K562 (cell line): ENCODE results near the gene PI16. TPM values are rescaled to one million over a fixed set of nuclear protein-coding genes. Genes with fewer than 3 reads are reported as not detected.

Source experiments
- ATAC-seq: fragments of 200-7000 bp; cut with Tn5 transposase; 3 replicates; pipeline ENCODE4 v1.9.1; 2020; ENCODE audit warnings: moderate library complexity
- BruUV-seq: library from RNA; stranded (reverse); fragments of 400-500 nt; replicated peaks from 2 replicates; lab custom pipeline; 2021; lab: Mats Ljungman, UMichigan
- CTCF ChIA-PET: fragments of 300-600 bp; formaldehyde crosslinking; extraction: SDS; loops from one replicate; lab custom pipeline; 2021; ENCODE audit warnings: low intra/inter-chr PET ratio; lab: Yijun Ruan, JAX
- POLR2A ChIA-PET: fragments of 300-600, 350-650 bp; sonication (Branson Sonifier 250); formaldehyde crosslinking; extraction: SDS; loops from one replicate; lab custom pipeline; 2021; ENCODE audit warnings: antibody characterized with exemption, inconsistent platforms; lab: Yijun Ruan, JAX
- DNase-seq, 4 experiments: peaks; one replicate each; pipeline versions ENCODE4 v3.0.0 to v3.0.0-alpha.2; 2011 to 2018; ENCODE audit warnings: low spot score in 3 of 4, mixed read lengths in 3 of 4; ENCODE audit errors: extremely low read depth in 1 of 4
- FAIRE-seq: peaks from 2 replicates; lab custom pipeline; 2011; peaks lifted over from hg19 to GRCh38; lab: Jason Lieb, UNC
- H2AFZ ChIP-seq: 2 replicates; pipeline ENCODE4 v1.6.0; 2011; ENCODE audit warnings: low read depth, low read length, control low read depth, inconsistent platforms
- H3K27ac ChIP-seq: fragments of 200-600 bp; 3 replicates; pipeline ENCODE4 v1.8.0; 2011; ENCODE audit warnings: low read depth, mild to moderate bottlenecking, control low read depth, inconsistent platforms, low read length, moderate library complexity, mixed read lengths; ENCODE audit errors: extremely low read depth
- H3K27me3 ChIP-seq, 2 experiments: fragments of 300-600 bp in 1 of 2; 2 replicates in 1 of 2; 3 replicates in 1 of 2; pipeline versions ENCODE4 v1.6.0 to v1.8.0; 2011; ENCODE audit warnings: inconsistent platforms in 2 of 2, low read length in 2 of 2, mild to moderate bottlenecking in 1 of 2, mixed read lengths in 1 of 2, moderate library complexity in 1 of 2; ENCODE audit not compliant: control insufficient read depth in 2 of 2, insufficient read depth in 2 of 2
- H3K36me3 ChIP-seq: fragments of 300-600 bp; 3 replicates; pipeline ENCODE4 v1.8.0; 2011; ENCODE audit warnings: mild to moderate bottlenecking, low read length, inconsistent platforms; ENCODE audit not compliant: control insufficient read depth, insufficient read depth
- H3K4me1 ChIP-seq, 2 experiments: fragments of 200-600 bp in 1 of 2; replicated peaks in 1 of 2; 2 replicates in 1 of 2; 3 replicates in 1 of 2; pipeline versions ENCODE4 v1.5.1 to v1.8.0; 2011; ENCODE audit warnings: inconsistent platforms in 2 of 2, low read length in 2 of 2, mild to moderate bottlenecking in 1 of 2, mixed read lengths in 1 of 2, moderate library complexity in 1 of 2; ENCODE audit not compliant: control insufficient read depth in 2 of 2, insufficient read depth in 2 of 2
- H3K4me2 ChIP-seq: 2 replicates; pipeline ENCODE4 v1.6.1; 2011; ENCODE audit warnings: low read length, control low read depth, inconsistent platforms, mixed read lengths; ENCODE audit not compliant: insufficient read depth
- H3K4me3 ChIP-seq: fragments of 200-600 bp; sonication (generic), shearing (Covaris generic); 2 replicates; pipeline ENCODE4 v1.5.1; 2016; ENCODE audit warnings: control low read depth, inconsistent platforms
- H3K79me2 ChIP-seq: fragments of 200-600 bp; 3 replicates; pipeline ENCODE4 v1.8.0; 2011; ENCODE audit warnings: low read length, inconsistent platforms; ENCODE audit not compliant: control insufficient read depth, insufficient read depth
- H3K9ac ChIP-seq, 2 experiments: 2 replicates each; pipeline versions ENCODE4 v1.6.0 to v1.6.1; 2011; ENCODE audit warnings: low read depth in 2 of 2, low read length in 2 of 2, control low read depth in 1 of 2, inconsistent platforms in 1 of 2, mild to moderate bottlenecking in 1 of 2, mixed read lengths in 1 of 2; ENCODE audit not compliant: insufficient read depth in 1 of 2
- H3K9me1 ChIP-seq: one replicate; pipeline ENCODE4 v1.6.0; 2011; ENCODE audit warnings: inconsistent platforms, mild to moderate bottlenecking, low read length, moderate library complexity; ENCODE audit not compliant: control insufficient read depth, insufficient read depth
- H3K9me3 ChIP-seq: replicated peaks from 2 replicates; pipeline ENCODE4 v1.5.1; 2011; ENCODE audit warnings: low read depth, low read length, inconsistent platforms; ENCODE audit not compliant: control insufficient read depth, insufficient read depth
- H4K20me1 ChIP-seq: replicated peaks from 2 replicates; pipeline ENCODE4 v1.6.1; 2011; ENCODE audit warnings: low read length, inconsistent platforms, mixed read lengths; ENCODE audit not compliant: control insufficient read depth, insufficient read depth
- BRCA1 ChIP-seq, 2 experiments: fragments of 450-650 bp in 1 of 2; sonication (generic) in 1 of 2; formaldehyde crosslinking in 1 of 2; IDR thresholded peaks; 2 replicates each; pipeline versions ENCODE4 v1.5.0 to v1.6.1; 2017 to 2020; ENCODE audit warnings: mild to moderate bottlenecking in 1 of 2, missing genetic modification reagents in 1 of 2
- CEBPB ChIP-seq: fragments of 450-650 bp; IDR thresholded peaks from 2 replicates; pipeline ENCODE4 v1.6.1; 2016; ENCODE audit warnings: missing genetic modification characterization, missing compliant biosample characterization
- KLF13 ChIP-seq: fragments of 450-650 bp; IDR thresholded peaks from 2 replicates; pipeline ENCODE4 v1.6.1; 2016; ENCODE audit warnings: missing genetic modification characterization, low read depth, mild to moderate bottlenecking, missing compliant biosample characterization, moderate library complexity, borderline replicate concordance
- MAFF ChIP-seq: IDR thresholded peaks from 2 replicates; pipeline ENCODE4 v1.6.1; 2012; ENCODE audit warnings: low read length, improper control_type of control experiment
- NFATC3 ChIP-seq: fragments of 450-650 bp; IDR thresholded peaks from 2 replicates; pipeline ENCODE4 v1.6.1; 2017; ENCODE audit warnings: mild to moderate bottlenecking
- NFIC ChIP-seq: fragments of 450-650 bp; IDR thresholded peaks from 2 replicates; pipeline ENCODE4 v1.6.1; 2017; ENCODE audit warnings: mild to moderate bottlenecking, inconsistent platforms
- PTBP1 ChIP-seq: fragments of 200-400 bp; formaldehyde crosslinking; IDR thresholded peaks from 2 replicates; pipeline ENCODE4 v1.6.1; 2017; ENCODE audit warnings: low read depth, low read length
- THRAP3 ChIP-seq: fragments of 450-650 bp; IDR thresholded peaks from 2 replicates; pipeline ENCODE4 v1.6.1; 2016; ENCODE audit warnings: mild to moderate bottlenecking, inconsistent platforms, borderline replicate concordance
- ZBTB7A ChIP-seq: IDR thresholded peaks from 2 replicates; pipeline ENCODE4 v1.6.1; 2011; ENCODE audit warnings: low read depth, mild to moderate bottlenecking, low read length, moderate library complexity, borderline replicate concordance; ENCODE audit not compliant: control insufficient read depth
- ZKSCAN8 ChIP-seq: fragments of 200-800 bp; sonication (Bioruptor generic); IDR thresholded peaks from 2 replicates; pipeline ENCODE4 v1.6.1; 2016; ENCODE audit warnings: missing genetic modification characterization, missing compliant biosample characterization
- ZNF23 ChIP-seq: fragments of 250-450 bp; sonication (Bioruptor Pico); IDR thresholded peaks from 2 replicates; pipeline ENCODE4 v1.4.0; 2020; ENCODE audit warnings: mild to moderate bottlenecking
- ZNF717 ChIP-seq: fragments of 250-450 bp; sonication (Bioruptor Pico); IDR thresholded peaks from 2 replicates; pipeline ENCODE4 v1.5.0; 2021
- ZNF778 ChIP-seq: fragments of 450-650 bp; formaldehyde crosslinking; IDR thresholded peaks from 2 replicates; pipeline ENCODE4 v1.4.0; 2020; ENCODE audit warnings: mild to moderate bottlenecking, moderate library complexity
- WGBS: fragments of 100-300 bp; shearing (Covaris generic); methylation state at CpG from one replicate; pipeline ENCODE4 v1.1.6; 2016; ENCODE audit warnings: low coverage, mixed read lengths; ENCODE audit not compliant: insufficient coverage; ENCODE audit errors: missing lambda C conversion rate; 5-methylcytosine and 5-hydroxymethylcytosine counted together
- in situ Hi-C: fragments of 300-500 bp; cut with MboI; formaldehyde crosslinking; loops from 4 replicates; pipeline ENCODE4 v1.15.0; 2018; ENCODE audit warnings: inconsistent platforms, mixed read lengths
- intact Hi-C: fragments of 100-400 bp; cut with micrococcal nuclease; formaldehyde crosslinking; loops from 2 replicates; pipeline ENCODE4 v1.14.2; 2022
- polyA plus RNA-seq, 8 experiments: library from polyadenylated mRNA; depleted of rRNA in 4 of 8; stranded (reverse) in 5 of 8; unstranded in 3 of 8; fragments of >200 nt; fragmentation: Nextera tagmentation in 2 of 8; fragmentation: Illumina TruSeq in 1 of 8; extraction: Ambion mirVana in 2 of 8; extraction: Trizol in 1 of 8; gene quantifications; 2 replicates each; pipeline versions ENCODE4 v1.2.1 to v1.2.3, GENCODE V29; 2011 to 2014; ENCODE audit warnings: inconsistent platforms in 1 of 8, missing spikeins in 1 of 8
- total RNA-seq, 7 experiments: library from RNA; depleted of rRNA in 6 of 7; stranded (reverse); fragments of >200 nt in 6 of 7; fragmentation: Illumina TruSeq in 2 of 7; extraction: Trizol in 2 of 7; gene quantifications; 2 replicates each; pipeline versions ENCODE4 v1.2.1 to v1.2.3, GENCODE V29; 2011 to 2021; ENCODE audit warnings: low replicate concordance in 1 of 7
- TF ChIP-seq, protein P1 (sequence below): fragments of 450-650 bp; IDR thresholded peaks from one replicate; pipeline ENCODE4 v1.6.1; 2018; ENCODE audit warnings: mild to moderate bottlenecking, moderate library complexity; ENCODE audit not compliant: partially characterized antibody
- TF ChIP-seq, protein P2 (sequence below): fragments of 250-450 bp; sonication (Bioruptor Pico); IDR thresholded peaks from 2 replicates; pipeline ENCODE4 v1.8.0; 2022; ENCODE audit warnings: moderate library complexity, mild to moderate bottlenecking, inconsistent platforms
- TF ChIP-seq, protein P3 (sequence below): sonication (generic); formaldehyde crosslinking; IDR thresholded peaks from 2 replicates; pipeline ENCODE4 v1.8.0; 2022; ENCODE audit warnings: missing genetic modification reagents, mild to moderate bottlenecking, moderate library complexity, borderline replicate concordance

PI16 gene
- total and polyA plus RNA-seq, 9 of the 15 experiments (the other 6 are each of a cell fraction or from before 2014, with no cell fraction given): 0.06 to 0.18 TPM; not detected in 7

DNA sequence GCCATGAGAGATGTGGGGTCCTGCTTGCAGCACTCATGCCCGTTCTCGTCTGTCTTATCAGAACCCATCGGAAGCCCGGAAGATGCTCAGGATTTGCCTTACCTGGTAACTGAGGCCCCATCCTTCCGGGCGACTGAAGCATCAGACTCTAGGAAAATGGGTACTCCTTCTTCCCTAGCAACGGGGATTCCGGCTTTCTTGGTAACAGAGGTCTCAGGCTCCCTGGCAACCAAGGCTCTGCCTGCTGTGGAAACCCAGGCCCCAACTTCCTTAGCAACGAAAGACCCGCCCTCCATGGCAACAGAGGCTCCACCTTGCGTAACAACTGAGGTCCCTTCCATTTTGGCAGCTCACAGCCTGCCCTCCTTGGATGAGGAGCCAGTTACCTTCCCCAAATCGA is 8.3 kb downstream of the PI16 start (continued):
- TF ChIP-seq, protein P1, sequence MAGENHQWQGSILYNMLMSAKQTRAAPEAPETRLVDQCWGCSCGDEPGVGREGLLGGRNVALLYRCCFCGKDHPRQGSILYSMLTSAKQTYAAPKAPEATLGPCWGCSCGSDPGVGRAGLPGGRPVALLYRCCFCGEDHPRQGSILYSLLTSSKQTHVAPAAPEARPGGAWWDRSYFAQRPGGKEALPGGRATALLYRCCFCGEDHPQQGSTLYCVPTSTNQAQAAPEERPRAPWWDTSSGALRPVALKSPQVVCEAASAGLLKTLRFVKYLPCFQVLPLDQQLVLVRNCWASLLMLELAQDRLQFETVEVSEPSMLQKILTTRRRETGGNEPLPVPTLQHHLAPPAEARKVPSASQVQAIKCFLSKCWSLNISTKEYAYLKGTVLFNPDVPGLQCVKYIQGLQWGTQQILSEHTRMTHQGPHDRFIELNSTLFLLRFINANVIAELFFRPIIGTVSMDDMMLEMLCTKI: no peak
- no peak for TF ChIP-seq ZNF778 (CRISPR knock-in tag)
- TF ChIP-seq NFATC3: no peak
- no peak for TF ChIP-seq KLF13 (tag)
- TF ChIP-seq ZNF23 (CRISPR knock-in tag): no peak
- no peak for TF ChIP-seq PTBP1
- TF ChIP-seq ZKSCAN8: no peak
- TF ChIP-seq CEBPB: peak; percentile 98
- TF ChIP-seq, all 486 proteins: peak for 15

DNA sequence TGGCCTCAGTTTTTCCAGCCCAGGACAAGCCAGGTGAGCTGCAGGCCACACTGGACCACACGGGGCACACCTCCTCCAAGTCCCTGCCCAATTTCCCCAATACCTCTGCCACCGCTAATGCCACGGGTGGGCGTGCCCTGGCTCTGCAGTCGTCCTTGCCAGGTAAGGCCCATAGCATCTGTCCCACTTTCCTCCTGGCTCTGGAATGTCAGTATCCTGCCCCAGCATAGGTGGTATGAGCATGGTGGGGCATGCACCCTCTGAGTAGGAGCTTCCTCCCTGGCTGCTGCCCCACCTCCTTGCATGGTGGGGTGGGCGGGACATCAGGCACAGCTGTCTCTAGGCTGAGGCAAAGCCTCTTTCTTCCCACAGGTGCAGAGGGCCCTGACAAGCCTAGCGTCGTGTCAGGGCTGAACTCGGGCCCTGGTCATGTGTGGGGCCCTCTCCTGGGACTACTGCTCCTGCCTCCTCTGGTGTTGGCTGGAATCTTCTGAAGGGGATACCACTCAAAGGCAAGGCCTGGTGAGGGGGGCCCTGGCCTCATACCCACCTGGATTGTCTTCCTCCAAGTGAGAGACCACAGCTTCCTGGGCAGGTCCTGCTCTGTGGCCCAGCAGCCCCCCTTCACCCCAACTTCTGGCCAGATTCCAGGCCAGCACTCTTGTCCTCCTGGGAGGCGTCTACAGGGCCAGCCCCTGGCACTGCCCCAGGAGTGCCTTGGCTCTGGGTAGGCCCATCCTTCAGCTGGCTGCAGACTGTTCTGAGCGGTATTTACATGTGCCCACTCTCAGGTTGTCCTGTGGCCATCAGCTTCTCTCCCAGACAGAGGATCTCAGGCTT is 9.1 kb downstream of the PI16 start:
- FAIRE-seq (no peak), DNase-seq (no peak), ATAC-seq (0 out of 3 replicates have a peak, but pooled peaks have one; percentile 2)
- H3K27me3 ChIP-seq: peaks cover 0 to 9% of the 10 kb centered on the region in 2 experiments; a peak in 2 of 5 replicates
- H3K9me1 ChIP-seq: no peaks in the 10 kb centered on the region
- ChIA-PET CTCF (no interaction called here), POLR2A (interaction anchor here (0.6 to 1.4 kb wide), 9 partner anchors 8 to 1080 kb away, joined by 3 to 6 read pairs (median 3); partner anchors contain the start of genes MTCH1 and PI16)
- no peaks in the 10 kb centered on the region for H3K79me2 ChIP-seq
- in situ Hi-C loops: no loop called here
- H3K27ac ChIP-seq: no peak overlapping the region
- no peak overlapping the region for H2AFZ ChIP-seq
- H3K9me3 ChIP-seq: no peaks in the 10 kb centered on the region
- peak overlapping the region in 1 of 2 experiments; percentile 47; a peak in 2 of 4 replicates for H3K9ac ChIP-seq
- intact Hi-C loops: no loop called here
- H3K4me1 ChIP-seq: peaks cover 23 to 56% of the 10 kb centered on the region in 2 experiments; a peak in 4 of 5 replicates
- WGBS: 43% methylated on average over 11 of the region's 11 CpGs
- H3K36me3 ChIP-seq: peaks cover 16% of the 10 kb centered on the region
- H3K4me2 ChIP-seq: no peak overlapping the region
- H3K4me3 ChIP-seq: no peak overlapping the region
- H4K20me1 ChIP-seq: peaks cover 18% of the 10 kb centered on the region; the same call in 1 of the 2 replicates
- no TSS peak for BruUV-seq
- peak; percentile 30 for TF ChIP-seq NFIC
- TF ChIP-seq, protein P2, sequence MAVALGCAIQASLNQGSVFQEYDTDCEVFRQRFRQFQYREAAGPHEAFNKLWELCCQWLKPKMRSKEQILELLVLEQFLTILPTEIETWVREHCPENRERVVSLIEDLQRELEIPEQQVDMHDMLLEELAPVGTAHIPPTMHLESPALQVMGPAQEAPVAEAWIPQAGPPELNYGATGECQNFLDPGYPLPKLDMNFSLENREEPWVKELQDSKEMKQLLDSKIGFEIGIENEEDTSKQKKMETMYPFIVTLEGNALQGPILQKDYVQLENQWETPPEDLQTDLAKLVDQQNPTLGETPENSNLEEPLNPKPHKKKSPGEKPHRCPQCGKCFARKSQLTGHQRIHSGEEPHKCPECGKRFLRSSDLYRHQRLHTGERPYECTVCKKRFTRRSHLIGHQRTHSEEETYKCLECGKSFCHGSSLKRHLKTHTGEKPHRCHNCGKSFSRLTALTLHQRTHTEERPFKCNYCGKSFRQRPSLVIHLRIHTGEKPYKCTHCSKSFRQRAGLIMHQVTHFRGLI (CRISPR knock-in tag): no peak
- no peak for TF ChIP-seq THRAP3
- TF ChIP-seq ZBTB7A: no peak
- TF ChIP-seq, protein P3, sequence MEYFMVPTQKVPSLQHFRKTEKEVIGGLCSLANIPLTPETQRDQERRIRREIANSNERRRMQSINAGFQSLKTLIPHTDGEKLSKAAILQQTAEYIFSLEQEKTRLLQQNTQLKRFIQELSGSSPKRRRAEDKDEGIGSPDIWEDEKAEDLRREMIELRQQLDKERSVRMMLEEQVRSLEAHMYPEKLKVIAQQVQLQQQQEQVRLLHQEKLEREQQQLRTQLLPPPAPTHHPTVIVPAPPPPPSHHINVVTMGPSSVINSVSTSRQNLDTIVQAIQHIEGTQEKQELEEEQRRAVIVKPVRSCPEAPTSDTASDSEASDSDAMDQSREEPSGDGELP (CRISPR knock-in tag): peak; percentile 44; the same call in 1 of the 2 replicates
- TF ChIP-seq ZNF717: peak; percentile 37; the same call in 1 of the 2 replicates
- TF ChIP-seq BRCA1 (IDR thresholded peaks at IDR 0.05): no peak
- 0 out of 2 replicates have a peak, but pooled peaks have one; percentile 24 for TF ChIP-seq BRCA1 (CRISPR knock-in tag; IDR thresholded peaks at IDR 0.05)
- TF ChIP-seq MAFF: no peak
